ENCODE results near the gene CD300C. TPM values are rescaled to one million over a fixed set of nuclear protein-coding genes. Genes with fewer than 3 reads are reported as not detected.

Gene CD300C
- 1 to 10 TPM in 1 of 2 donors, not detected in 1; 1.5 TPM for total RNA-seq

GRCh38 chr17:74545843-74546230 lies at the start of gene CD300C:
TSS of gene CD300C (minus strand) at chr17:74546115. CDS start at chr17:74545782, 333 bp downstream.
- Histone ChIP-seq H3K27me3 (replicated peaks; ENCODE audit: insufficient read depth) (no peaks in the 10 kb centered on the region), H3K27ac (no peak within 1 kb of the TSS), H3K9me3 (no peaks in the 10 kb centered on the region), H3K4me1 (replicated peaks) (no peaks in the 10 kb centered on the region), H3K36me3 (no peaks in the 10 kb centered on the region), H3K4me3 (no peak within 1 kb of the TSS)
- 89% methylated on average over 5 of the region's 5 CpGs for WGBS
- no peak for DNase-seq (ENCODE audit: low spot score)
- intact Hi-C loops (cut with DNase I), result no loop called here
- TF ChIP-seq POLR2A (IDR thresholded peaks at IDR 0.05), result no peak
- no peak for TF ChIP-seq POLR2AphosphoS5 (IDR thresholded peaks at IDR 0.05)
- no peak for TF ChIP-seq CTCF (IDR thresholded peaks at IDR 0.05)

GRCh38 chr17:74595037-74595750 lies 49.3 kb upstream of the CD300C start:
- intact Hi-C loops (cut with DNase I), result no loop called here
- no peaks in the 10 kb centered on the region for H3K36me3 ChIP-seq
- no peak for DNase-seq (ENCODE audit: low spot score)
- H3K9me3 ChIP-seq, result no peaks in the 10 kb centered on the region
- no peak overlapping the region for H3K4me3 ChIP-seq
- no peaks in the 10 kb centered on the region for H3K27me3 ChIP-seq (replicated peaks; ENCODE audit: insufficient read depth)
- TF ChIP-seq POLR2AphosphoS5 (IDR thresholded peaks at IDR 0.05), result no peak
- TF ChIP-seq POLR2A (IDR thresholded peaks at IDR 0.05), result no peak
- no peak for TF ChIP-seq CTCF (IDR thresholded peaks at IDR 0.05)
- H3K4me1 ChIP-seq (replicated peaks), result no peaks in the 10 kb centered on the region
- 69% methylated on average over 6 of the region's 6 CpGs for WGBS
- H3K27ac ChIP-seq, result no peak overlapping the region

GRCh38 chr17:74592087-74592990 lies 46.4 kb upstream of the CD300C start, which contains the start of gene CD300LD:
TSS of gene CD300LD (minus strand) at chr17:74592283. CDS start at chr17:74592202, 81 bp downstream.
- no peak for DNase-seq (ENCODE audit: low spot score)
- H3K36me3 ChIP-seq, result no peaks in the 10 kb centered on the region
- no peak for TF ChIP-seq CTCF (IDR thresholded peaks at IDR 0.05)
- no peak for TF ChIP-seq POLR2AphosphoS5 (IDR thresholded peaks at IDR 0.05)
- no peak for TF ChIP-seq POLR2A (IDR thresholded peaks at IDR 0.05)
- no peak within 1 kb of the TSS for H3K27ac ChIP-seq
- intact Hi-C loops (cut with DNase I), result no loop called here
- no peaks in the 10 kb centered on the region for H3K27me3 ChIP-seq (replicated peaks; ENCODE audit: insufficient read depth)
- no peak within 1 kb of the TSS for H3K4me3 ChIP-seq
- WGBS, result 75% methylated on average over 14 of the region's 14 CpGs
- H3K9me3 ChIP-seq, result no peaks in the 10 kb centered on the region
- H3K4me1 ChIP-seq (replicated peaks), result no peaks in the 10 kb centered on the region

- Histone ChIP-seq H3K9me3 (no peaks in the 10 kb centered on the region), H3K27me3 (replicated peaks; ENCODE audit: insufficient read depth) (no peaks in the 10 kb centered on the region), H3K27ac (no peak overlapping the region), H3K4me3 (no peak overlapping the region), H3K36me3 (no peaks in the 10 kb centered on the region), H3K4me1 (replicated peaks) (no peaks in the 10 kb centered on the region)
- intact Hi-C loops (cut with DNase I), result no loop called here
- no peak for TF ChIP-seq CTCF (IDR thresholded peaks at IDR 0.05)
- no peak for TF ChIP-seq POLR2A (IDR thresholded peaks at IDR 0.05)
- TF ChIP-seq POLR2AphosphoS5 (IDR thresholded peaks at IDR 0.05), result no peak
- no peak for DNase-seq (ENCODE audit: low spot score)
- WGBS, result 85% methylated on average over 1 of the region's 1 CpG
Observed at GRCh38 chr17:74591503-74591902, 45.6 kb upstream of the CD300C start.
